ENCODE data around the gene HIVEP2.

Gene HIVEP2

DNA sequence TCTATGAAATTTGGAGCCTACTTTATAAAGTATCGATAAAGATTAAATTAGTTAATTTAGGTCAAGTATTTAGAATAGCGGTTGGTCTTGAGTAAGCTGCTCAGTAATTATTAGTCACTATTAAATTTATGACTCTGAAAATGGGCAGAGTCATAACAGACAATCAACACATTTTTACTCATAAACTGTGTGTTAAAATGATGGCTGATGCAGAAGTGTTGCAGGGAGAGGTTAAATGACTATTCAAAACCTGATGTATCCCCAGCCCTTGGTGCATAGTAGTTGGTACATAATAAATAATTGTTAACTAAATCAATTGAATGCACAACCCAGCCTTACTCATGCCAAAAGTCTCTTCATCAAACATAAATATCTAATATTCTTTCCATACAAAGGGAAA is 30.6 kb downstream of the HIVEP2 start:
- DNase-seq (no peak), ATAC-seq (peak; percentile 7)
- peaks cover 0 to 4% of the 10 kb centered on the region in 2 donors for H3K9me3 Mint-ChIP-seq
- peak overlapping the region in 1 of 2 donors; percentile 27 for H3K4me3 Mint-ChIP-seq
- H3K27ac Mint-ChIP-seq: peak overlapping the region; percentile 93 to 96
- H3K4me1 Mint-ChIP-seq: peaks cover 87% of the 10 kb centered on the region
- H3K27me3 Mint-ChIP-seq: no peaks in the 10 kb centered on the region

DNA sequence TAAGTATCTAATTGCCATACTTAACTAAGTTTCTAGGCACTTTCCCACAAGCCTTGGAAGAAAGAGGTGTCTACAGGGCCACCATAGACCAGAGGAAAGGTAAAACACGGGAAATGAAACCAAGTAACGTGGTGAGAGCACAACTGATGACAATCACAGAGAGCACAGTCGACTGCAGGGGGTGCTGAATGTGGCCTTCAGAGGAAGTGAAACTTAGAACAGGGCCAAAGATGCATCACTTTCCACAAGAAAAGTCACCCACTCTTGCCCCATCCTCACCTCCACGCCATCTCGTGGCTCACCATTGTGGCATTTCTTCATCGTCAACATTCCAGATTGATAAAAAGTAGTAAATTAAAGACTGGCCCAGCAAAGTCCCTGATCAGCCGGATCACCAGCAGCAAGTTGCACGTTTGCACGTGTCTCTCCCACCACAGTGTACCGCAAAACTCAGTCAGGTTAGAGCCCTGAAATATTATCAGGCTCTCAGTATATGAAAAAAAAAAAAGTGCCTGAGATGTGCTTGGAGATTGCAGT is 31.4 kb downstream of the HIVEP2 start:
- no peaks in the 10 kb centered on the region for H3K27me3 Mint-ChIP-seq
- peak overlapping the region; percentile 93 to 96 for H3K27ac Mint-ChIP-seq
- H3K4me3 Mint-ChIP-seq: peak overlapping the region; percentile 62 to 74
- peaks cover 0 to 4% of the 10 kb centered on the region in 2 donors for H3K9me3 Mint-ChIP-seq
- DNase-seq: peak; percentile 69 to 86
- peak; percentile 93 for ATAC-seq
- H3K4me1 Mint-ChIP-seq: peaks cover 83% of the 10 kb centered on the region

DNA sequence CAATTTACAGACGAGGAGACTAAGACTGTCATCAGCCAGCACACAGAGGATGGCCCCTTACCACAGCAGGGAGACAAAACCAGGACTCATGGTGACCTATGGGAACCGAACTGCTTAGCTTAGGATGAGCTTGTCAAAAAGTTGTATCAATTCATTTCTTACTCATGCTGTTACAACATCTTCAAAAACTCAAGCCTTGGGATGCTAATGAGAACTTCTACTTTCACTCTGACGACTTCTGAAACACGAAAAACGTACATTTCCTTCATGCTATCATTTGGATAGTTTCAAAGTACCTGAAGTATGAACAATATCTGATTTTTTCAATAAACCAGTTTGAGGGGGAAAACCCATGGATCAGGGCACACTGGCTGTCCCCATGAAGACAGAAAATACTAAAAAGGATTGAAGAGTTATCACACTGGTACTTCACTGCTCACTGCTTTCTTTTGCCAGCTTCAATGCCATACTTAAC is 31.9 kb downstream of the HIVEP2 start:
- Mint-ChIP-seq H3K27ac (peak overlapping the region; percentile 93 to 96), H3K4me3 (peak overlapping the region; percentile 62 to 74), H3K9me3 (peaks cover 0 to 4% of the 10 kb centered on the region in 2 donors), H3K27me3 (no peaks in the 10 kb centered on the region), H3K4me1 (peaks cover 83% of the 10 kb centered on the region)
- DNase-seq (no peak), ATAC-seq (peak; percentile 81)

DNA sequence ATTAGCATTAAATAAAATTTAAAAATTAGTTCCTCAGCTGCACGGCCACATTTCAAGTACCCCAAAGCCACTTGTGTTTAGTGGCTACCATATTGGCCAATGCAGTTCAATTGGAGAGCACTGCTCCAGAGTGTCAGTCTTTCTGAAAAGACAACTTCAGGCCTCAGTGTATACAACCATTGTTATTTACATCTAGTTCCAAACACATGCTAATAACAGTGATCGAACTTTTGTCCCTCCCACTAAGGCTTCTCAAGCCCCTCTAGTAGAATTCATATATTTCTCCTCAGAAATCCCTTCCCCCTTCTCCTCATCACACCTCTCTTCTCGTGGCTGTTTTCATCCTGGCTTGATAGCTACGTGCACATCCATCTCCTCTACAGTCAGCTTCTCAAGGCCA is 32.9 kb downstream of the HIVEP2 start:
- Mint-ChIP-seq H3K4me3 (peak overlapping the region; percentile 49 to 62), H3K4me1 (peaks cover 89% of the 10 kb centered on the region), H3K27me3 (no peaks in the 10 kb centered on the region), H3K9me3 (peaks cover 0 to 4% of the 10 kb centered on the region in 2 donors), H3K27ac (peak overlapping the region in 1 of 2 donors; percentile 93)
- DNase-seq (no peak), ATAC-seq (no peak)

DNA sequence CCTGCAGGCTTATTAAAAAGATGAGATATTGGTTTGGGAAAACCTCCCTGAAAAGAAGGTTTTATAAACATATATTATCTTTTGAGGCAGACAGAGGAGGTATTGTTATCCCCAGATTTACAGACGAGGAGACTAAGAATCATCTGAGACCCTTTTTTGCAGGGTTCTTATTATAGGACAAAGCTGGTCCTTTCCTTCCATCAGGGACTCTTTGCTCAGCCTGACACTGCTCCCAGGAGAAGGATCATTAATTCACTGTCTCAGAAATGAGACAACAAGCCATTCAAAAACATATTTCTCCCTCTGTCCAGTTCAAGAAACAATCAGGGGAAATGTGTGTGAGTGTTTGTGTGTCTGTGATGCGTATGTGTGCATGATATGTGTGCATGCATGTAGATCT is 33.5 kb downstream of the HIVEP2 start:
- H3K4me1 Mint-ChIP-seq: peaks cover 91% of the 10 kb centered on the region
- H3K4me3 Mint-ChIP-seq: no peak overlapping the region
- ATAC-seq: no peak
- no peak for DNase-seq
- no peaks in the 10 kb centered on the region for H3K27me3 Mint-ChIP-seq
- peaks cover 0 to 4% of the 10 kb centered on the region in 2 donors for H3K9me3 Mint-ChIP-seq
- H3K27ac Mint-ChIP-seq: no peak overlapping the region

DNA sequence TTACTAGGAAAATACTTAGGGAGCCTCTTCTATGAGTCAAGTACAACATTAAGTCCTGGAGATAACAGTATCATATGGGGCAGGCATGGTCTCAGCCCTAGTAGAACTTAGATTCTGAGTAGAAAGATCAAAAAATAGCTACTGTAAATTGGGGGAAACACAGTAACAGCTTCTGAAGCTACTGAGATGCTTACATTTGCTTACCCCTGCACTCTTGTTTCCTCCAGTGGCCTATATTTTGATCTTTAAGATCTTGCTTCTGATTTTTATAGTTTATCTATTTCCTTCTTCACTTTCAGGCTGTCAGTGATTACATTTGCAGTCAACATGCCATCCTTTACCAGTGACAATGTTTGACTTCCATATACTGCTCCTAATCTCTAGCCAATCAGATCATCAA is 35.3 kb downstream of the HIVEP2 start:
- peaks cover 74% of the 10 kb centered on the region for H3K4me1 Mint-ChIP-seq
- no peak overlapping the region for H3K27ac Mint-ChIP-seq
- H3K27me3 Mint-ChIP-seq: no peaks in the 10 kb centered on the region
- DNase-seq: no peak
- peak overlapping the region in 1 of 2 donors; percentile 28 for H3K4me3 Mint-ChIP-seq
- H3K9me3 Mint-ChIP-seq: peaks cover 0 to 4% of the 10 kb centered on the region in 2 donors
- no peak for ATAC-seq

DNA sequence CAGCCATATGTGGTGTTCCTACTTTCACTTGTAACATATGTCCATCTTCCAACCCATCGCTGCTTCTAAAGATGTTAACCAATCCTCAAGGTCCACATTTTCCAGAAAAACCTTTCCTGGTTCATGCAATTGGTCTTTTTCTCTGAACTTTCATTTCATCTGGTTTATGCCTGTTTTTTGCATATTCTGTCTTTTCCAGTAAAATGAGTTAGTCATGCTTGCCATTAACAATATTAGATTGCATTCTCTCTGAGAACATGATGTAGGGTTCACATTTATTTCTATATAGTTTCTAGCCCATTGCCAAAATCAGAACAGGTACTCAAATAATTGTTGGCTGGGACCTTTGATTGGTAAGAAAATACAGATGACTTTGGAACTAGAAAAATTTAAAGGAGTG is 36.7 kb downstream of the HIVEP2 start:
- Mint-ChIP-seq H3K4me1 (peaks cover 63% of the 10 kb centered on the region), H3K27me3 (no peaks in the 10 kb centered on the region), H3K27ac (peak overlapping the region in 1 of 2 donors; percentile 86), H3K9me3 (peaks cover 0 to 4% of the 10 kb centered on the region in 2 donors), H3K4me3 (peak overlapping the region; percentile 78 to 85)
- ATAC-seq (no peak), DNase-seq (no peak)

DNA sequence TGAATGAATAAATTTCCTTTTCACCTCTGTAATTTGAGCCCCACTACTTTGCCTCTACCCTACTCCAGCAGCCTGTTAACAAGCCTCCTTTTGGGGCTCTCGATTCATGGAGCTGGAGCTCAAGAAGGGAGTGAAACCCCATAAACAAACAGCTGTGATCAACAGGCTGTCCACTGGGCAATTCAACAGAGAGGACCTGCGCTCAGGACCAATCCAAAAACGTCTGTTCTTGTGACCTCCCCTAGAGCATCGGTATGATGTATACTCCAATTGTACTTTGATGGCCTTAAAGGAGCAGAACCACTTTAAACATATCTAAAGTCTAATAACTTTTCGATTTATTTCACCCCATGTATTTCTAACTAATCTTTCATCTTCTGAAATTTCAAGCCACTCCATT is 37.4 kb downstream of the HIVEP2 start:
- Mint-ChIP-seq H3K27ac (peak overlapping the region; percentile 86 to 91), H3K4me3 (peak overlapping the region; percentile 78 to 85), H3K27me3 (no peaks in the 10 kb centered on the region), H3K4me1 (peaks cover 56% of the 10 kb centered on the region), H3K9me3 (peaks cover 0 to 4% of the 10 kb centered on the region in 2 donors)
- ATAC-seq (peak; percentile 64), DNase-seq (peak in 1 of 2 donors; percentile 29)

DNA sequence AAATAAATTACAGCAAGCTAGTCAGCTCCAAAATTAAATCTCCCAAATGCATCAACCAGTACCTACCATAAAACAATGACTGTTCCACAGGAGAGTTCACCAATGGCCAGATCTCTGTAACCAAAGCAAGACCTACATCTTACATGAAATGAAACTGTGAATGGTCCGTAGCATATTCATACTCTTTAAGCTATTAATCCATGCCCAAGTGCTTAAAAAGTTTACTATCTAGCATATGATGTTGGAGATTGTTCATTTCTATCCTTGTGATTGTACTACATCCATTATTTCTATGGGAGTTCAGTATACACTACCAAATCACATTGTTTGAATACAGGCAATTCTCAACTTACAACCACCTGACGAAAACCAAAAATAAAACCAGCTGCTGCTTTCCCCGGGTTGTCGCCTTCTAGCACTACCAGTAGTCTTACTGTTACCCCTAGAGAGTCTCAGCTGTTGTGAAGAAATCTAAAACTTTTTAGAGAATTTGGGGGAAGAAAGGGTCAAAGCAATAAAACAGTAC is 38.0 kb downstream of the HIVEP2 start:
- H3K4me3 Mint-ChIP-seq: peak overlapping the region; percentile 78 to 85
- no peak for DNase-seq
- H3K4me1 Mint-ChIP-seq: peaks cover 50% of the 10 kb centered on the region
- peak overlapping the region; percentile 83 to 86 for H3K27ac Mint-ChIP-seq
- no peaks in the 10 kb centered on the region for H3K27me3 Mint-ChIP-seq
- H3K9me3 Mint-ChIP-seq: no peaks in the 10 kb centered on the region
- peak; percentile 57 for ATAC-seq

DNA sequence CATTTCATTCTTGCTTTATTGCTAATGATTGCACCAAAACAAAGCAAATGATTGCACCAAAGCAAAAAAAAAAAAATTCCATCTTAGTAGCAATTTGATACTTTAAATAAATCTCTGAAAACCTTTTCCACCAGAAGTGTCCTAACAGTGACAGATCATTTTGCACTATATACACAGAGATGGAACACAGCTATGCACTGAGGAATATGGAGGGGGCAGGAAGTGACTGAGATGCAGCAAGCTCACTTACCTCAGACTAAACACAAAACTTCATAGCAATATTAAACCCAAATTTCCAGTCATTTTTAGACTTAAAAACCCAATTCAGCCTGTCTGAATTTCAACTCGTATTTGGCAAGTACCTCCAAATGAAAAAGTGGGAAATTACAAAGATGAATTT is 41.2 kb downstream of the HIVEP2 start:
- Mint-ChIP-seq H3K27ac (peak overlapping the region; percentile 92 to 98), H3K27me3 (no peaks in the 10 kb centered on the region), H3K9me3 (no peaks in the 10 kb centered on the region), H3K4me3 (peak overlapping the region; percentile 58 to 72), H3K4me1 (peaks cover 24% of the 10 kb centered on the region)
- ATAC-seq (peak; percentile 47), DNase-seq (no peak)

DNA sequence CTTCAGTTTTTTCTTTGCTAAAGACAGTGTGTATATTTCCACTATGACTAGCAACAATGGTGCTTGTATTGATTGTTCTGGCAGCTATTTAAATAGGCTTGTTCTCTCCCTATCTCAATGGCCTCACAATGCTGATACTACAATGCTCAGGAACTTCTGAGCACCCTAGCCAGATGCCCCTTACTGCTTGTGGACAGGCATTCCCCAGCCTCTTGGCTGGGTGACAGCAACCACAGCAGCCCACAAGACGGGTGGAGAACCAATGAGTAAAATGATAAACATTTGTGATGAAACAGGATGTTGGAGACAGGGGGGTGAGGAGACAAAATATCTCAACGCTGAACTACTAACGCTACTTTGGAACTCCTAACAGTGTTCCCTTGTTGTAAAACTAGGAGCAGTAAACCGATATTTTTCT is 42.3 kb downstream of the HIVEP2 start:
- H3K27ac Mint-ChIP-seq: peak overlapping the region; percentile 95 to 98
- H3K4me1 Mint-ChIP-seq: peaks cover 12% of the 10 kb centered on the region

DNA sequence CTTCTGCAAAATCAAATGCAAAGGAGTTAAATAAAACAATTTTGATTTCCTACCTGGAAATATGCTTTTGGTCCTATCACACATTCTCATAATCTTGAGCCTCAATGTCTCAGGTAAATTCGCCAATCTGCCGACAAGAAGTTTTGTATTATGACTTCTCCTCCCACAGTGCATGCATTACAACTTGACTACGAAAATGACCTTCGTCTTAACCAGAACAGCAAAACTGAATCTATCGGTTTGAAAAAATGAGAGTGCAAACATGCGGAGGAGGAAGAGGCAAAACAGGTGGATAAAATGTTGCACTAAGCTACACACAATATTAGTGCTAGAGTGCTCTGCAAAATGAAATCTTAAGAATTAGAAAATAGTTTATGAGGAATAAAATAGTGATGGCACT is 43.4 kb downstream of the HIVEP2 start:
- H3K4me1 Mint-ChIP-seq: peaks cover 2% of the 10 kb centered on the region
- ATAC-seq (no peak), DNase-seq (no peak)
- H3K27ac Mint-ChIP-seq: peak overlapping the region; percentile 67 to 98
- no peaks in the 10 kb centered on the region for H3K27me3 Mint-ChIP-seq
- H3K9me3 Mint-ChIP-seq: no peaks in the 10 kb centered on the region
- H3K4me3 Mint-ChIP-seq: peak overlapping the region; percentile 52 to 58

More for the DNA sequence above, 42.3 kb downstream of the HIVEP2 start:
- H3K27me3 Mint-ChIP-seq: no peaks in the 10 kb centered on the region
- no peaks in the 10 kb centered on the region for H3K9me3 Mint-ChIP-seq
- peak overlapping the region; percentile 58 to 81 for H3K4me3 Mint-ChIP-seq
- peak; percentile 92 for ATAC-seq
- DNase-seq: peak; percentile 67 to 88

DNA sequence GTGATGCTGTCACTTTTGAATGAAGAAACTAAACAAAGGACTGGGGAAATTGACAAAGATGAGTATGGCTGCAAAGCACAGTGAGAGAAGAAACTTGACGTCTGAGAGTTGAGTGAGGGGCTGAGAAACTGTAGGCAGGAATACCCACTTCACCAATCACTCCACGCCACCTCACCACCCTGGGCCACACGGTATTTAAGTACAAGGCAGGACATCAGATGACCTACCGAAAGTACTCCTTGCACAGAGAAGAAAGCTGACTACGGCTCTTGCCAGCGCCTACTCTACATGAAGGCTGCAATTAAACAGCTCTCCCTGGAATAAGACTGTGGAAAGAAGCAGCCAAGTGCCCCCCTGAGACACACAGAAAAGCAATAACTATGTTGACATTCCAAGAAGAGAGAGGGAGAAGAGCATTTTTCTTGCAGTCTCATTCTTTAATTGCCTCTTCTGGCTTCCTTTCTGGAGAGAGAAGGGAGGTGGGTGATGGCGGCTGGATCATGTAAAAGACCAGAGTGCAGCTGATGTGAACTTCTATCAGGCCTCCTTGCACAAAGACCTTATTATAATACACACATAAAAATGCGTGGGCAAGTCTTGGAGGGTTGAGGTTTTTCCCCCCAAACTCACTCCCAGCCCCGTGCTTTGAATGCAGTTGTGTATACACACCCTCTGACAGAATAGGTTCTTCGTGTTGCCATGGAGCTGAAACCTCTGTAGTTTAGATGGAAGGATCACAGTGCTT is 44.6 kb downstream of the HIVEP2 start:
- no peaks in the 10 kb centered on the region for H3K27me3 Mint-ChIP-seq
- H3K4me1 Mint-ChIP-seq: peaks cover 1% of the 10 kb centered on the region
- ATAC-seq (peak; percentile 38), DNase-seq (peak in 1 of 2 donors; percentile 23)
- no peaks in the 10 kb centered on the region for H3K9me3 Mint-ChIP-seq
- peak overlapping the region; percentile 58 to 59 for H3K4me3 Mint-ChIP-seq
- peak overlapping the region; percentile 91 for H3K27ac Mint-ChIP-seq

DNA sequence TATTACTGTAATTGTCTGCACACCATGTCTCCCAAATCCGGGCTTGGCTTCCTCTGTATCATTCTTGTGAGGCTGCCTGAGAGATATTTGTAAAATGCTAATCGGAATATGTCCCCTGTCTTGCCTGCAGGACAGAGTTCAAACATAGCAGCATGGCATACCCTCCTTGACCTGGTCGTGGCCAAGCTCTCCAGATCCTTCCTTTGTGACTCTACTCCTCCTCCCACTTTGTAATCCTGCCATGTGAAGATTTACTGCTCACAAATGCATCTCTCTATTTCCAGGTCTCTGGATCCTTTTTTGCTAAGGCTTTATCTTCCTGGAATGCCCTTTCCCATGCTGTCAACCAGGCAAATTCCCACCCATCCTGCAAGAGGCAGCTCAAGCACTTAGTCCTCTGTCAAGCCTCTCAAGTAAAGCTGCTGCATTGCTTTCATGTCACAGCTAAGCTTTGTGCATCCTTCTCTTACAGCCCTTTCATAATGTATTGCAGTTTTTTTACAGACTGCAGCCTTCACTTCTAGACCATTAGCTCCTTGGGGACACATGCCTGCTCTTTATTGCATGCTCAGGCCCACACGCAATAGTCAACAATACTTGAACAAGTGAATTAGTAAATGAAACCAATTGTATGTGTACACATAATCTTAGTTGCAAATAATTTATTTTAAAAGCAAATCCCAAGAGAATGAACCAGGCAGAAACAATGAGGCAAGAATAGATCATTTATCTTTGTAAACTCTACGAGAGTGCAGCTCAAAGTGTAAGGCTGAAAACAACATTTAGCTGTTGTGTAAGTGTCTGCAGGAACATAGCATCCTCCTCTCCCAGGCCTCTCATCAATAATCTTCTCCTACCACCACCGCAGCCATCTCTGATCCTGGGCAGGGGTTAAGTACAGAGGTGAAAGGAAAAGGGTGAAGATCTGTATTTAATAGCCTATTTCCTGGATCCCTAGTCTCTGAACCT is 45.8 kb downstream of the HIVEP2 start:
- no peak for DNase-seq
- H3K27me3 Mint-ChIP-seq: no peaks in the 10 kb centered on the region
- H3K27ac Mint-ChIP-seq: no peak overlapping the region
- peaks cover 11% of the 10 kb centered on the region for H3K4me1 Mint-ChIP-seq
- no peak for ATAC-seq
- H3K4me3 Mint-ChIP-seq: peak overlapping the region in 1 of 2 donors; percentile 5
- no peaks in the 10 kb centered on the region for H3K9me3 Mint-ChIP-seq

DNA sequence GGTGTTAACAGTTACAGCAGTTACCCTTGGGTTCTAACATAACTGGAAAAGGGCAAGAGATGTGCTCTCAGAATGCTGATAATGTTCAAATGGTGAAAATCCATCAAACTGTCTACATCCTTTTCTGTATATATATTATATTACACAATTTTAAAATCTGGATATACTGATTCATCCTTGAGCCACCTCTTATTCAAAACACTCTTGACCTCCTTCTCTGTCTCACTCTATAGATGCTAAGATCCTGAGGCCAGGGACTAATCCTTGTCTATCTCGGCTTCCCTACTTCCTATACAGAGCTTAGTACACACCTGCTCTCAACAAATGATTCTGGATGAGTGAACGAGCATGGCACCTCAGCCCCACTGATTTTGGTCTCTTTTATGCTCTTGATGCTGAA is 47.3 kb downstream of the HIVEP2 start:
- peaks cover 14% of the 10 kb centered on the region for H3K4me1 Mint-ChIP-seq

More for the DNA sequence above, 47.3 kb downstream of the HIVEP2 start:
- H3K9me3 Mint-ChIP-seq: no peaks in the 10 kb centered on the region
- no peaks in the 10 kb centered on the region for H3K27me3 Mint-ChIP-seq
- no peak overlapping the region for H3K4me3 Mint-ChIP-seq
- no peak for DNase-seq
- no peak for ATAC-seq
- no peak overlapping the region for H3K27ac Mint-ChIP-seq
